Progenitor cell of endocrine pancreas (in vitro differentiated cells): Measurements from ENCODE around the gene COPS6. TPM values are rescaled to one million over a fixed set of nuclear protein-coding genes. Genes with fewer than 3 reads are reported as not detected.
A peak's percentile ranks its signal among the peaks of the same experiment; 100 is the strongest.

Experiments used
- DNase-seq: peaks from one replicate; pipeline ENCODE4 v3.0.0; 2021; ENCODE audit warnings: low spot score; ENCODE audit not compliant: unreplicated experiment
- H3K27ac Mint-ChIP-seq: 2 replicates; pipeline ENCODE4 v1.8.0; 2021; ENCODE audit warnings: mild to moderate bottlenecking, moderate library complexity, mixed read lengths
- H3K27me3 Mint-ChIP-seq: 2 replicates; pipeline ENCODE4 v1.8.0; 2021; ENCODE audit warnings: mixed read lengths
- H3K36me3 Mint-ChIP-seq: 2 replicates; pipeline ENCODE4 v1.8.0; 2022; ENCODE audit warnings: mixed read lengths; ENCODE audit not compliant: insufficient read depth
- H3K4me1 Mint-ChIP-seq: 2 replicates; pipeline ENCODE4 v1.8.0; 2021; ENCODE audit warnings: low read depth, mixed read lengths
- H3K4me3 Mint-ChIP-seq: 2 replicates; pipeline ENCODE4 v1.8.0; 2021; ENCODE audit warnings: low read depth, mild to moderate bottlenecking, moderate library complexity, mixed read lengths
- H3K9me3 Mint-ChIP-seq: 2 replicates; pipeline ENCODE4 v1.8.0; 2021; ENCODE audit warnings: low read depth, mixed read lengths
- CTCF ChIP-seq: fragments of 200-600 bp; sonication (generic); IDR thresholded peaks from one replicate; pipeline ENCODE4 v1.5.0; 2021; ENCODE audit warnings: antibody characterized with exemption, mild to moderate bottlenecking; ENCODE audit not compliant: unreplicated experiment
- total RNA-seq: library from RNA; stranded (reverse); gene quantifications from 2 replicates; pipeline ENCODE4 v1.2.1, GENCODE V29; 2021

The COPS6 gene
- total RNA-seq, 1 donor from 2014 or later = 113 TPM

- no peak for TF ChIP-seq CTCF
- no peaks in the 10 kb centered on the region for H3K36me3 Mint-ChIP-seq
- no peaks in the 10 kb centered on the region for H3K9me3 Mint-ChIP-seq
- H3K4me3 Mint-ChIP-seq = peak overlapping the region; percentile 96
- H3K27me3 Mint-ChIP-seq = peaks cover 6% of the 10 kb centered on the region
- DNase-seq = no peak
- H3K27ac Mint-ChIP-seq = peak overlapping the region; percentile 38
- peaks cover 15% of the 10 kb centered on the region for H3K4me1 Mint-ChIP-seq
Observed at GRCh38 chr7:100124301-100125230, 35.8 kb downstream of the COPS6 start.

GRCh38 chr7:100126239-100126930, 37.6 kb downstream of the COPS6 start:
- H3K36me3 Mint-ChIP-seq = no peaks in the 10 kb centered on the region

GRCh38 chr7:100126931-100127865, 38.4 kb downstream of the COPS6 start, which contains the start of gene MBLAC1:
Gene MBLAC1 (plus strand): TSS chr7:100126967. CDS start chr7:100127396, 429 bp downstream.
- Mint-ChIP-seq H3K27ac (peak within 1 kb of the TSS; percentile 99), H3K4me1 (peaks cover 5% of the 10 kb centered on the region), H3K36me3 (no peaks in the 10 kb centered on the region), H3K9me3 (no peaks in the 10 kb centered on the region), H3K27me3 (peaks cover 6% of the 10 kb centered on the region), H3K4me3 (peak within 1 kb of the TSS; percentile 96)
- DNase-seq = peak; percentile 83
- no peak for TF ChIP-seq CTCF

More at GRCh38 chr7:100126239-100126930, 37.6 kb downstream of the COPS6 start:
- no peak for DNase-seq
- H3K27me3 Mint-ChIP-seq = peaks cover 6% of the 10 kb centered on the region
- H3K27ac Mint-ChIP-seq = peak overlapping the region; percentile 99
- H3K9me3 Mint-ChIP-seq = no peaks in the 10 kb centered on the region
- peak overlapping the region; percentile 96 for H3K4me3 Mint-ChIP-seq
- TF ChIP-seq CTCF = peak; percentile 24
- H3K4me1 Mint-ChIP-seq = peaks cover 5% of the 10 kb centered on the region

GRCh38 chr7:100127866-100128636, 39.3 kb downstream of the COPS6 start:
- H3K27ac Mint-ChIP-seq = peak overlapping the region; percentile 12
- H3K9me3 Mint-ChIP-seq = no peaks in the 10 kb centered on the region
- TF ChIP-seq CTCF = no peak
- peak overlapping the region; percentile 76 for H3K4me3 Mint-ChIP-seq
- H3K36me3 Mint-ChIP-seq = no peaks in the 10 kb centered on the region
- H3K27me3 Mint-ChIP-seq = peaks cover 9% of the 10 kb centered on the region
- peaks cover 5% of the 10 kb centered on the region for H3K4me1 Mint-ChIP-seq
- no peak for DNase-seq
